Stimulated activated CD4-positive, alpha-beta T cell treated with anti-CD3 and anti-CD28 coated beads, TNF-alpha, amount 100 ng/mL, for 4 hours (primary cell): ENCODE data around the gene RIOK2.
A peak's percentile ranks its signal among the peaks of the same experiment; 100 is the strongest.
"Not testable (repeated sequence)": the region's sequence is repeated elsewhere in the genome, so short reads cannot be mapped to it uniquely, and the experiment has no call there.

ENCODE experiments used
- DNase-seq, 3 experiments: peaks; one replicate each; pipeline ENCODE4 v3.0.0-alpha.2; 2020; ENCODE audit warnings: low read depth in 3 of 3

Gene RIOK2

GRCh38 chr5:97183100-97183929 is at the start of gene RIOK2:
Gene RIOK2, minus strand, starts transcription at chr5:97183247. Its CDS starts 56 bp downstream, at chr5:97183191.
- peak; percentile 81 to 91 (median 89) for DNase-seq

- no peak for DNase-seq
Observed at GRCh38 chr5:97231025-97231636, 48.1 kb upstream of the RIOK2 start.

- no peak for DNase-seq
Observed at GRCh38 chr5:97229688-97230285, 46.7 kb upstream of the RIOK2 start.

- no peak for DNase-seq
Observed at GRCh38 chr5:97229196-97229595, 46.1 kb upstream of the RIOK2 start.

- DNase-seq = no peak
Observed at GRCh38 chr5:97225222-97225621, 42.2 kb upstream of the RIOK2 start.

GRCh38 chr5:97224112-97224750 is 41.2 kb upstream of the RIOK2 start:
- DNase-seq = no peak

- DNase-seq = no peak
Observed at GRCh38 chr5:97223596-97223995, 40.5 kb upstream of the RIOK2 start.

- no peak for DNase-seq
Observed at GRCh38 chr5:97209343-97209742, 26.3 kb upstream of the RIOK2 start.

- no peak for DNase-seq
Observed at GRCh38 chr5:97208714-97209113, 25.7 kb upstream of the RIOK2 start.

- no peak for DNase-seq
Observed at GRCh38 chr5:97208184-97208713, 25.2 kb upstream of the RIOK2 start.

- no peak for DNase-seq
Observed at GRCh38 chr5:97194366-97194765, 11.3 kb upstream of the RIOK2 start.

GRCh38 chr5:97193355-97193688 is 10.3 kb upstream of the RIOK2 start:
- no peak for DNase-seq

- no peak for DNase-seq
Observed at GRCh38 chr5:97192580-97193354, 9.7 kb upstream of the RIOK2 start.

- DNase-seq = no peak
Observed at GRCh38 chr5:97191893-97192292, 8.8 kb upstream of the RIOK2 start.

- DNase-seq = not testable (repeated sequence)
Observed at GRCh38 chr5:97189523-97189922, 6.5 kb upstream of the RIOK2 start.

- no peak for DNase-seq
Observed at GRCh38 chr5:97183930-97184213, 825 bp upstream of the RIOK2 start.

GRCh38 chr5:97182571-97183099 is 412 bp downstream of the RIOK2 start:
- no peak for DNase-seq

GRCh38 chr5:97181856-97182545 is 1.0 kb downstream of the RIOK2 start:
- no peak for DNase-seq

GRCh38 chr5:97179457-97179856 is 3.6 kb downstream of the RIOK2 start:
- DNase-seq = not testable (repeated sequence)

- no peak for DNase-seq
Observed at GRCh38 chr5:97172227-97172626, 10.8 kb downstream of the RIOK2 start.

- no peak for DNase-seq
Observed at GRCh38 chr5:97171703-97172102, 11.3 kb downstream of the RIOK2 start.
